Neural progenitor cell (in vitro differentiated cells): ENCODE data around the gene OR5A2.

Experiments used
- EZH2 ChIP-seq: fragments of 200-600 bp; sonication (generic); IDR thresholded peaks from 2 replicates; pipeline ENCODE4 v1.6.1; 2017; ENCODE audit warnings: antibody characterized with exemption, mild to moderate bottlenecking, moderate library complexity
- TF ChIP-seq, protein P1 (sequence below): fragments of 200-600 bp; sonication (generic); IDR thresholded peaks from 2 replicates; pipeline ENCODE4 v1.5.1; 2017; ENCODE audit warnings: antibody characterized with exemption, mild to moderate bottlenecking

DNA sequence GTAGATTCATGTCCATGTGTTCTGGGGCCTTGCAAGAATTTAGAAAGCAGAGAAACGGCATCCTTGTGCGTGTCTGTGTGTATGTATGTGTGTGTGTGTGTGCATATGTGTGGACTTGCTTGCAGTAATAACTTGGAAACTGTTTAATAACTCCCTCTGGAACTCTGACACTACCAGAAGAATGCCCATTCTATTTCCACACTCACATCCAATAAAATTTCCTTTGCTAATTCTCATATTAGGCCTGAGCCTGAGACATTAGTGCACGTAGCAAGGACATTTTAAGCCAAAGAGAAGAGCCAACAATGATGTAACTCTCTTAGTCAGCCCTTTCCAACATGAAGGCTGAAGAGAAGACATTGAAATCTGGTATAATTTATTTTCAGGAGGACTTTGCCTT, 33.7 kb upstream of the OR5A2 start:
- TF ChIP-seq, protein P1, sequence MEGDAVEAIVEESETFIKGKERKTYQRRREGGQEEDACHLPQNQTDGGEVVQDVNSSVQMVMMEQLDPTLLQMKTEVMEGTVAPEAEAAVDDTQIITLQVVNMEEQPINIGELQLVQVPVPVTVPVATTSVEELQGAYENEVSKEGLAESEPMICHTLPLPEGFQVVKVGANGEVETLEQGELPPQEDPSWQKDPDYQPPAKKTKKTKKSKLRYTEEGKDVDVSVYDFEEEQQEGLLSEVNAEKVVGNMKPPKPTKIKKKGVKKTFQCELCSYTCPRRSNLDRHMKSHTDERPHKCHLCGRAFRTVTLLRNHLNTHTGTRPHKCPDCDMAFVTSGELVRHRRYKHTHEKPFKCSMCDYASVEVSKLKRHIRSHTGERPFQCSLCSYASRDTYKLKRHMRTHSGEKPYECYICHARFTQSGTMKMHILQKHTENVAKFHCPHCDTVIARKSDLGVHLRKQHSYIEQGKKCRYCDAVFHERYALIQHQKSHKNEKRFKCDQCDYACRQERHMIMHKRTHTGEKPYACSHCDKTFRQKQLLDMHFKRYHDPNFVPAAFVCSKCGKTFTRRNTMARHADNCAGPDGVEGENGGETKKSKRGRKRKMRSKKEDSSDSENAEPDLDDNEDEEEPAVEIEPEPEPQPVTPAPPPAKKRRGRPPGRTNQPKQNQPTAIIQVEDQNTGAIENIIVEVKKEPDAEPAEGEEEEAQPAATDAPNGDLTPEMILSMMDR: no peak
- TF ChIP-seq EZH2: no peak
